Fibroblast of villous mesenchyme (primary cell): ENCODE results near the gene USP12. TPM values are rescaled to one million over a fixed set of nuclear protein-coding genes. Genes with fewer than 3 reads are reported as not detected.
"Not testable (repeated sequence)": the region's sequence is repeated elsewhere in the genome, so short reads cannot be mapped to it uniquely, and the experiment has no call there.

Experiments
- DNase-seq: peaks from one replicate; pipeline ENCODE4 v3.0.0-alpha.2; 2010; ENCODE audit warnings: low read depth
- H3K4me3 ChIP-seq: 2 replicates; pipeline ENCODE4 v1.5.1; 2011; ENCODE audit warnings: low read depth, mild to moderate bottlenecking, low read length
- CTCF ChIP-seq: IDR thresholded peaks from 2 replicates; pipeline ENCODE4 v1.5.1; 2012; ENCODE audit warnings: low read depth, mild to moderate bottlenecking, low read length; ENCODE audit not compliant: insufficient read depth
- total RNA-seq: library from RNA; depleted of rRNA; stranded (reverse); fragments of >200 nt; gene quantifications from 2 replicates; pipeline ENCODE4 v1.2.3, GENCODE V29; 2012

Gene USP12
- total RNA-seq, 1 donor = 19.0 TPM

GRCh38 chr13:27081893-27082679 lies 89.5 kb downstream of the USP12 start:
- TF ChIP-seq CTCF = no peak
- DNase-seq = no peak
- no peak overlapping the region for H3K4me3 ChIP-seq

GRCh38 chr13:27080018-27080948 lies 91.3 kb downstream of the USP12 start:
- no peak for DNase-seq
- no peak overlapping the region for H3K4me3 ChIP-seq
- TF ChIP-seq CTCF = no peak

- no peak overlapping the region for H3K4me3 ChIP-seq
- no peak for TF ChIP-seq CTCF
- DNase-seq = peak; percentile 63
Observed at GRCh38 chr13:27079421-27079958, 92.1 kb downstream of the USP12 start.

- TF ChIP-seq CTCF = no peak
- no peak overlapping the region for H3K4me3 ChIP-seq
- DNase-seq = no peak
Observed at GRCh38 chr13:27077451-27077850, 94.2 kb downstream of the USP12 start.

GRCh38 chr13:27076421-27076820 lies 95.2 kb downstream of the USP12 start:
- no peak overlapping the region for H3K4me3 ChIP-seq
- no peak for TF ChIP-seq CTCF
- DNase-seq = peak; percentile 36

- no peak for TF ChIP-seq CTCF
- no peak for DNase-seq
- H3K4me3 ChIP-seq = no peak overlapping the region
Observed at GRCh38 chr13:27073186-27073585, 98.4 kb downstream of the USP12 start.

- H3K4me3 ChIP-seq, DNase-seq: not testable (repeated sequence)
Observed at GRCh38 chr13:27066123-27066522, 105.5 kb downstream of the USP12 start.
